Measurements from ENCODE around the gene LFNG.
A peak's percentile ranks its signal among the peaks of the same experiment; 100 is the strongest.

Gene LFNG

GRCh38 chr7:2566890-2567678 is 47.5 kb downstream of the LFNG start:
- Histone ChIP-seq H3K27me3 (no peaks in the 10 kb centered on the region), H3K36me3 (no peaks in the 10 kb centered on the region), H3K4me1 (no peaks in the 10 kb centered on the region; the same call in 1 of the 2 replicates), H3K9me3 (no peaks in the 10 kb centered on the region), H3K4me3 (ENCODE audit: low read depth, low read length) (no peak overlapping the region)
- TF ChIP-seq, protein P1, sequence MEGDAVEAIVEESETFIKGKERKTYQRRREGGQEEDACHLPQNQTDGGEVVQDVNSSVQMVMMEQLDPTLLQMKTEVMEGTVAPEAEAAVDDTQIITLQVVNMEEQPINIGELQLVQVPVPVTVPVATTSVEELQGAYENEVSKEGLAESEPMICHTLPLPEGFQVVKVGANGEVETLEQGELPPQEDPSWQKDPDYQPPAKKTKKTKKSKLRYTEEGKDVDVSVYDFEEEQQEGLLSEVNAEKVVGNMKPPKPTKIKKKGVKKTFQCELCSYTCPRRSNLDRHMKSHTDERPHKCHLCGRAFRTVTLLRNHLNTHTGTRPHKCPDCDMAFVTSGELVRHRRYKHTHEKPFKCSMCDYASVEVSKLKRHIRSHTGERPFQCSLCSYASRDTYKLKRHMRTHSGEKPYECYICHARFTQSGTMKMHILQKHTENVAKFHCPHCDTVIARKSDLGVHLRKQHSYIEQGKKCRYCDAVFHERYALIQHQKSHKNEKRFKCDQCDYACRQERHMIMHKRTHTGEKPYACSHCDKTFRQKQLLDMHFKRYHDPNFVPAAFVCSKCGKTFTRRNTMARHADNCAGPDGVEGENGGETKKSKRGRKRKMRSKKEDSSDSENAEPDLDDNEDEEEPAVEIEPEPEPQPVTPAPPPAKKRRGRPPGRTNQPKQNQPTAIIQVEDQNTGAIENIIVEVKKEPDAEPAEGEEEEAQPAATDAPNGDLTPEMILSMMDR (IDR thresholded peaks at IDR 0.05; ENCODE audit: low read depth, low read length): no peak
- no peak for DNase-seq

GRCh38 chr7:2567679-2568278 is 48.2 kb downstream of the LFNG start:
- Histone ChIP-seq H3K9me3 (no peaks in the 10 kb centered on the region), H3K36me3 (no peaks in the 10 kb centered on the region; the same call in 1 of the 2 replicates), H3K27me3 (no peaks in the 10 kb centered on the region), H3K4me3 (ENCODE audit: low read depth, low read length) (no peak overlapping the region), H3K4me1 (no peaks in the 10 kb centered on the region; the same call in 1 of the 2 replicates)
- DNase-seq: peak; percentile 53
- TF ChIP-seq, protein P1 (IDR thresholded peaks at IDR 0.05; ENCODE audit: low read depth, low read length): peak; percentile 79

DNA sequence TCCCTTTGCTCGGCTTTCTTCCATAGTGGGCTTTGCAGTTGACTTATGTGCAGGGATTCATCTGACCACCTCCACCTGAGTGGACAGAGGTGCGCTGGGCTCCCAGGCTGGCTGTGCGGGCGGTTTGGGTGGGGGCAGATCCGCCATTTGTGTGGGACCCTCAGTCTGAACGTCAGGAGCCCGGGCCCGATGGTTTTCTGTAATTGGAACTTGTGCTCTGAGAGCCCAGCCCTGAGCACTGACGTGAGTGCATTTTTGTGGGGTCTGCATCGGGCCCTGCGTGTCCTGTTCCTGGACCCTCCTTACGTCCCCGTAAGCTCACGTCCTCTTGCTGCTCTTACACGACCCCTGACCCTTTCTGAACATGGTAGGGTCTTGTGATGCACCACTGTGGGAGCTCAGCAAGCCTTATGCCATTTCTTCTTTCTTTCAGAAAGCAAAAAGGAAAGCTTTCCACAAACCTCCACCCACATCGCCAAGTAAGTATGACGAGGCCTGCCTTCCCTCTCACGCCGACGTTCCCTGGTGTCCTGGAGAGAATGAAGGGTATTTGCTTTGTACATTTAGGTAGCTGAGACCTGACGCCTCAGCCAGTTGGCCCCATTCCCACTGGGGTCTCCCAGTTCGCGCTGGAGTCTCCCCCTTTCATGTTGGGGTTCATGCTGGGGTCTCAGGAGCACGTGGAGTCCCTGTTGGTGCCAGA is 49.1 kb downstream of the LFNG start:
- Histone ChIP-seq H3K4me1 (no peaks in the 10 kb centered on the region; the same call in 1 of the 2 replicates), H3K4me3 (ENCODE audit: low read depth, low read length) (no peak overlapping the region), H3K9me3 (no peaks in the 10 kb centered on the region), H3K27me3 (no peaks in the 10 kb centered on the region), H3K36me3 (no peaks in the 10 kb centered on the region; the same call in 1 of the 2 replicates)
- no peak for DNase-seq
- TF ChIP-seq, protein P1 (IDR thresholded peaks at IDR 0.05; ENCODE audit: low read depth, low read length): no peak

- Histone ChIP-seq H3K36me3 (no peaks in the 10 kb centered on the region; the same call in 1 of the 2 replicates), H3K4me1 (no peaks in the 10 kb centered on the region; the same call in 1 of the 2 replicates), H3K4me3 (ENCODE audit: low read depth, low read length) (no peak overlapping the region), H3K9me3 (no peaks in the 10 kb centered on the region), H3K27me3 (no peaks in the 10 kb centered on the region)
- DNase-seq: no peak
- TF ChIP-seq, protein P1 (IDR thresholded peaks at IDR 0.05; ENCODE audit: low read depth, low read length): no peak
These were observed 49.8 kb downstream of the LFNG start for GRCh38 chr7:2569421-2569820.

DNA sequence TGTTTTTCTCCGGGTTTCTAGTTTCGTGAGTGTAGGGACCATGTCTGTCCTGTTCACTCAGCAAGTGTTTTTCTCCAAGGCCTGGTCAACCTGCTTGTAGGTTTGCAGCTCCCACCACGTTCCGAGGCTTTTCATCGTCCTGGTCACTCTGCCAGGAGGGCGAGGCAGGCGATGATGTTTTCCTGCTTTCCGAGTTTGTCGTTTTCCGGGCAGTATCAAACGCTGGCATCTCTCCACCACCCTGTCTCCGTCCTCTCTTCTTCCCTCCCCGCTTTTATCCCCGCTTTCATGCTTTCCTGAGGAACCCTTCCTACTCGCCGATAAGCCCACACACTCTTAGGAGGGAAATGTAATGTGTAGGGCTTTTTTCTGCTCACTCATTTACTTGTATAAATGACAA is 50.4 kb downstream of the LFNG start:
- no peak for DNase-seq
- TF ChIP-seq, protein P1 (IDR thresholded peaks at IDR 0.05; ENCODE audit: low read depth, low read length): no peak
- Histone ChIP-seq H3K36me3 (no peaks in the 10 kb centered on the region; the same call in 1 of the 2 replicates), H3K27me3 (no peaks in the 10 kb centered on the region), H3K4me3 (ENCODE audit: low read depth, low read length) (no peak overlapping the region), H3K4me1 (no peaks in the 10 kb centered on the region; the same call in 1 of the 2 replicates), H3K9me3 (no peaks in the 10 kb centered on the region)

Measured in BE2C (cell line).